ENCODE results near the gene EVA1C. TPM values are rescaled to one million over a fixed set of nuclear protein-coding genes. Genes with fewer than 3 reads are reported as not detected.

Gene EVA1C
- total RNA-seq, 1 donor from 2014 or later: 0.38 TPM

GRCh38 chr21:32477424-32477745 is 64.9 kb downstream of the EVA1C start:
- Mint-ChIP-seq H3K27ac (no peak overlapping the region), H3K4me3 (no peak overlapping the region), H3K27me3 (no peaks in the 10 kb centered on the region), H3K4me1 (no peaks in the 10 kb centered on the region), H3K9me3 (no peaks in the 10 kb centered on the region), H3K36me3 (ENCODE audit: low read depth) (no peaks in the 10 kb centered on the region)
- TF ChIP-seq CTCF (IDR thresholded peaks at IDR 0.05): no peak
- intact Hi-C loops (cut with micrococcal nuclease): no loop called here
- DNase-seq (no peak), ATAC-seq (ENCODE audit: low read depth) (no peak)
- ChIA-PET CTCF (no interaction called here), POLR2A (interaction anchor here (0.6 kb wide), 1 partner anchor 80 kb away, joined by 8 read pairs; no protein-coding TSS in a partner anchor)

GRCh38 chr21:32481875-32482408 is 69.4 kb downstream of the EVA1C start:
- CTCF ChIA-PET: no interaction called here
- POLR2A ChIA-PET: no interaction called here
- intact Hi-C loops (cut with micrococcal nuclease): no loop called here
- ATAC-seq (ENCODE audit: low read depth) (no peak), DNase-seq (no peak)
- Mint-ChIP-seq H3K36me3 (ENCODE audit: low read depth) (no peaks in the 10 kb centered on the region), H3K27ac (no peak overlapping the region), H3K4me1 (no peaks in the 10 kb centered on the region), H3K4me3 (no peak overlapping the region), H3K27me3 (no peaks in the 10 kb centered on the region), H3K9me3 (no peaks in the 10 kb centered on the region)
- no peak for TF ChIP-seq CTCF (IDR thresholded peaks at IDR 0.05)

- intact Hi-C loops (cut with micrococcal nuclease): no loop called here
- no peak for DNase-seq
- Mint-ChIP-seq H3K4me3 (no peak overlapping the region), H3K4me1 (no peaks in the 10 kb centered on the region), H3K36me3 (ENCODE audit: low read depth) (no peaks in the 10 kb centered on the region), H3K27me3 (no peaks in the 10 kb centered on the region), H3K27ac (no peak overlapping the region), H3K9me3 (no peaks in the 10 kb centered on the region)
- ChIA-PET CTCF (no interaction called here), POLR2A (no interaction called here)
- ATAC-seq (ENCODE audit: low read depth): no peak
- no peak for TF ChIP-seq CTCF (IDR thresholded peaks at IDR 0.05)
Measured at GRCh38 chr21:32482565-32483292, 70.2 kb downstream of the EVA1C start.

DNA sequence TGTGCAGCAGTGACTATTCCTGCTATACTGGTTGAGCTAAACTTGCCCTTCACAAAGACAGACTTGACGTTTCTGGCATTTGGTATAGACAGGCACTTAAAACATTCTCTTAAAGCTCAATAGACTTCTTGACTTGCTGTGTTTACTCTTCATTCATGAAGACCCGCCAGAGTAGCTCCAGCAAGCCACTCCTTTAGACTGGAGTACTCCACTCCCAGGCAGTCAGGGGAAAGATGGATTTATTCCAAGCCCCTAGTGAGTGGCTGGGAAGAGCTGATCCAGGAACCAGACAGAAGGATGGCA is 70.7 kb downstream of the EVA1C start:
- intact Hi-C loops (cut with micrococcal nuclease): no loop called here
- DNase-seq (no peak), ATAC-seq (ENCODE audit: low read depth) (no peak)
- Mint-ChIP-seq H3K27ac (no peak overlapping the region), H3K9me3 (no peaks in the 10 kb centered on the region), H3K36me3 (ENCODE audit: low read depth) (no peaks in the 10 kb centered on the region), H3K4me3 (no peak overlapping the region), H3K4me1 (no peaks in the 10 kb centered on the region), H3K27me3 (no peaks in the 10 kb centered on the region)
- TF ChIP-seq CTCF (IDR thresholded peaks at IDR 0.05): no peak
- CTCF ChIA-PET: no interaction called here
- POLR2A ChIA-PET: no interaction called here

- POLR2A ChIA-PET: no interaction called here
- no peak overlapping the region for H3K4me3 Mint-ChIP-seq
- ATAC-seq (ENCODE audit: low read depth) (no peak), DNase-seq (no peak)
- no peaks in the 10 kb centered on the region for H3K36me3 Mint-ChIP-seq (ENCODE audit: low read depth)
- no peaks in the 10 kb centered on the region for H3K27me3 Mint-ChIP-seq
- H3K27ac Mint-ChIP-seq: no peak overlapping the region
- peaks cover 4% of the 10 kb centered on the region for H3K9me3 Mint-ChIP-seq
- no peak for TF ChIP-seq CTCF (IDR thresholded peaks at IDR 0.05)
- intact Hi-C loops (cut with micrococcal nuclease): no loop called here
- H3K4me1 Mint-ChIP-seq: no peaks in the 10 kb centered on the region
- CTCF ChIA-PET: no interaction called here
Measured at GRCh38 chr21:32484706-32485380, 72.3 kb downstream of the EVA1C start.
